B cell (primary cell): Measurements from ENCODE around the gene FER. TPM values are rescaled to one million over a fixed set of nuclear protein-coding genes. Genes with fewer than 3 reads are reported as not detected.

ENCODE experiments used
- ATAC-seq: fragments of 200-7000 bp; cut with Tn5 transposase; one replicate; pipeline ENCODE4 v1.10.0; 2021; ENCODE audit warnings: low read depth, mild to moderate bottlenecking, moderate number of reproducible peaks, moderate library complexity
- CTCF ChIA-PET: fragments of 350-600 bp; sonication (Branson Sonifier 250); formaldehyde crosslinking; loops from one replicate; lab custom pipeline; 2021; ENCODE audit warnings: antibody characterized with exemption, inconsistent platforms; lab: Charles Lee
- POLR2A ChIA-PET: fragments of 350-600 bp; sonication (Branson Sonifier 250); formaldehyde crosslinking; loops from one replicate; lab custom pipeline; 2021; ENCODE audit warnings: antibody characterized with exemption; lab: Charles Lee
- DNase-seq: peaks from one replicate; pipeline ENCODE4 v3.0.0; 2013
- H2AFZ ChIP-seq: 2 replicates; pipeline ENCODE4 v1.6.1; 2012; ENCODE audit warnings: mild to moderate bottlenecking, low read depth, low read length; ENCODE audit not compliant: insufficient read depth, poor library complexity, severe bottlenecking
- H3K27ac ChIP-seq, 2 donors: 1 replicate in 1 of 2; 2 replicates in 1 of 2; pipeline ENCODE4 v1.5.1; 2012 to 2013; ENCODE audit warnings: low read length in 2 of 2, mild to moderate bottlenecking in 2 of 2, moderate library complexity in 1 of 2
- H3K27me3 ChIP-seq, 4 experiments: fragments of 200-600 bp in 1 of 4; sonication (generic) in 1 of 4; replicated peaks in 1 of 4; 1 replicate in 2 of 4; 2 replicates in 2 of 4; pipeline versions ENCODE4 v1.6.1 to v1.7.0; 2013 to 2016; ENCODE audit warnings: low read length in 3 of 4, mild to moderate bottlenecking in 2 of 4, mixed read lengths in 1 of 4, moderate library complexity in 1 of 4; ENCODE audit not compliant: insufficient read depth in 4 of 4, control insufficient read depth in 3 of 4; ENCODE audit errors: control extremely low read depth in 1 of 4
- H3K36me3 ChIP-seq, 2 experiments: replicated peaks in 1 of 2; 1 replicate in 1 of 2; 2 replicates in 1 of 2; pipeline versions ENCODE4 v1.6.1 to v1.7.1; 2013; ENCODE audit warnings: low read length in 1 of 2; ENCODE audit not compliant: insufficient read depth in 2 of 2, control insufficient read depth in 1 of 2; ENCODE audit errors: control extremely low read depth in 1 of 2, extremely low read depth in 1 of 2
- H3K4me1 ChIP-seq, 2 donors: fragments of 200-600 bp in 1 of 2; sonication (generic) in 1 of 2; 1 replicate in 1 of 2; 2 replicates in 1 of 2; pipeline versions ENCODE4 v1.5.1 to v1.6.1; 2013 to 2017; ENCODE audit warnings: low read length in 2 of 2; ENCODE audit not compliant: control insufficient read depth in 2 of 2, insufficient read depth in 2 of 2
- H3K4me2 ChIP-seq: replicated peaks from 2 replicates; pipeline ENCODE3; 2012; ENCODE audit warnings: mild to moderate bottlenecking, low read depth, low read length; ENCODE audit not compliant: poor library complexity, severe bottlenecking
- H3K4me3 ChIP-seq, 5 experiments: fragments of 200-600 bp in 1 of 5; sonication (generic) in 1 of 5; 1 replicate in 3 of 5; 2 replicates in 2 of 5; pipeline versions ENCODE4 v1.5.1 to v1.7.0; 2011 to 2016; ENCODE audit warnings: low read length in 4 of 5, mild to moderate bottlenecking in 4 of 5, low read depth in 2 of 5, control low read depth in 1 of 5, moderate library complexity in 1 of 5; ENCODE audit not compliant: insufficient read depth in 1 of 5; ENCODE audit errors: control extremely low read depth in 1 of 5, extremely low read depth in 1 of 5
- H3K79me2 ChIP-seq: fragments of 200-600 bp; sonication (generic); one replicate; pipeline ENCODE4 v1.6.0; 2016; ENCODE audit warnings: low read length; ENCODE audit not compliant: control insufficient read depth, insufficient read depth
- H3K9ac ChIP-seq: fragments of 200-600 bp; sonication (generic); 2 replicates; pipeline ENCODE4 v1.6.1; 2017; ENCODE audit warnings: mild to moderate bottlenecking, low read length, moderate library complexity
- H3K9me3 ChIP-seq, 3 donors: one replicate each; pipeline versions ENCODE4 v1.6.1 to v1.7.1; 2013; ENCODE audit warnings: low read length in 2 of 3; ENCODE audit not compliant: control insufficient read depth in 2 of 3, insufficient read depth in 1 of 3; ENCODE audit errors: control extremely low read depth in 1 of 3
- H4K20me1 ChIP-seq: 2 replicates; pipeline ENCODE4 v1.6.0; 2012; ENCODE audit warnings: mild to moderate bottlenecking, low read length; ENCODE audit not compliant: insufficient read depth, control insufficient read depth, poor library complexity, severe bottlenecking
- H3K27ac Mint-ChIP-seq: one replicate; pipeline ENCODE4 v1.8.0; 2021; ENCODE audit warnings: mixed read lengths
- H3K27me3 Mint-ChIP-seq: one replicate; pipeline ENCODE4 v1.8.0; 2021; ENCODE audit warnings: mixed read lengths
- H3K4me1 Mint-ChIP-seq: one replicate; pipeline ENCODE4 v1.8.0; 2021; ENCODE audit warnings: mixed read lengths
- H3K4me3 Mint-ChIP-seq: one replicate; pipeline ENCODE4 v1.8.0; 2021; ENCODE audit warnings: mixed read lengths
- H3K9me3 Mint-ChIP-seq: one replicate; pipeline ENCODE4 v1.8.0; 2022; ENCODE audit warnings: mixed read lengths; ENCODE audit not compliant: insufficient read depth
- EZH2 ChIP-seq: IDR thresholded peaks from 2 replicates; pipeline ENCODE4 v1.6.1; 2012; ENCODE audit warnings: borderline replicate concordance, low read depth, mild to moderate bottlenecking, moderate library complexity, low read length; ENCODE audit not compliant: insufficient read depth, poor library complexity, severe bottlenecking
- WGBS: methylation state at CpG from one replicate; pipeline ENCODE4 v1.1.5; 2013; ENCODE audit warnings: missing lambda C conversion rate; ENCODE audit not compliant: insufficient coverage; 5-methylcytosine and 5-hydroxymethylcytosine counted together
- intact Hi-C: fragments of 100-400 bp; cut with micrococcal nuclease; formaldehyde crosslinking; loops from one replicate; pipeline ENCODE4 v1.10.0; 2022
- polyA plus RNA-seq: library from polyadenylated mRNA; depleted of rRNA; stranded (reverse); fragments of >200 nt; gene quantifications from 2 replicates; pipeline ENCODE4 v1.2.3, GENCODE V29; 2012
- total RNA-seq, 2 donors: library from RNA; stranded (reverse); fragments of 120-200 nt in 1 of 2; gene quantifications; 1 replicate in 1 of 2; 2 replicates in 1 of 2; pipeline versions ENCODE4 v1.2.3 to v1.2.4, GENCODE V29; 2013 to 2022
- TF ChIP-seq, protein P1 (sequence below): fragments of 200-600 bp; IDR thresholded peaks from one replicate; pipeline ENCODE4 v1.8.0; 2022; ENCODE audit warnings: antibody characterized with exemption, mild to moderate bottlenecking

The FER gene
- total and polyA plus RNA-seq, 2 donors (not counting 1 experiment from before 2014, with no cell fraction given), result 1.3 to 41.3 TPM

DNA sequence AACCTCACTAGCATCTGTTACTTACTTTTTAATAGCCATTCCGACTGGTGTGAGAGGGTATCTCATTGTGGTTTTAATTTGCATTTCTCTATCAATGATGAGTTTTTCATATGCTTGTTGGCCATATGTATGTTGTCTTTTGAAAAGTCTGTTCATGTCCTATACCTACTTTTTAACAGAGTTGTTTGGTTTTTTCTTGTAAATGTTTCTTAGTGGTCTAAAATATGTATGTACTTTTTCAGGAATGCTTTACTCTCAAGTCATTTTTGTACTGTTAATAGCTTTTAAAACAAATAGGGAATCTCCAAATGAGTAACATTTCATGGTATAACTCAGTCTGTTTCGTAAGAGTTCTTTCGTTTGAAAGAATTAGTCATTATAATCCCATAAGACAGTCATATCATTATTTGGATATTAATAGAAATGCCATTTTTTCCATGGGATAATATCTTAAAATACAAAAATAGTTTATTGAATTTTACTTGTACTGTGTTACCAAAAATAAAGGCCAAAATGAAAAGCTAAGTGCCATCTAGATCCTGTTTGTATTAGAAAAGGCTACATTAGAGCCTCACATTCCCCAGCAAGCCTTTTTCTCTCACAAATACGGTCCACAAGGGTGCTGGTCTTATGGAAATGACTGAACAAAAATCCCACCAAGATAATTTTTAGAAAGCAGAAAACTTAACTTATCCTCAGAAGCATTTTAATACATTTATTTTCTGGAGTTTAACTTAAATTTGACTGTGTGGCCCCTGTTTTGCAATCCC is 414.4 kb downstream of the FER start:
- Histone ChIP-seq H3K4me1 (peaks cover 8 to 12% of the 10 kb centered on the region in 2 donors), H3K9ac (no peak overlapping the region), H3K27me3 (no peaks in the 10 kb centered on the region), H3K4me3 (no peak overlapping the region), H3K79me2 (no peaks in the 10 kb centered on the region), H3K9me3 (no peaks in the 10 kb centered on the region), H2AFZ (no peak overlapping the region), H3K27ac (no peak overlapping the region), H4K20me1 (no peaks in the 10 kb centered on the region), H3K4me2 (no peak overlapping the region), H3K36me3 (no peaks in the 10 kb centered on the region)
- ChIA-PET POLR2A (no interaction called here), CTCF (interaction anchor here (1.2 kb wide), 1 partner anchor 17 kb away, joined by 3 read pairs; no protein-coding TSS in a partner anchor)
- no peak overlapping the region for H3K27ac Mint-ChIP-seq
- no peaks in the 10 kb centered on the region for H3K9me3 Mint-ChIP-seq
- ATAC-seq (no peak), DNase-seq (no peak)
- peaks cover 15% of the 10 kb centered on the region for H3K4me1 Mint-ChIP-seq
- H3K4me3 Mint-ChIP-seq, result no peak overlapping the region
- TF ChIP-seq, protein P1, sequence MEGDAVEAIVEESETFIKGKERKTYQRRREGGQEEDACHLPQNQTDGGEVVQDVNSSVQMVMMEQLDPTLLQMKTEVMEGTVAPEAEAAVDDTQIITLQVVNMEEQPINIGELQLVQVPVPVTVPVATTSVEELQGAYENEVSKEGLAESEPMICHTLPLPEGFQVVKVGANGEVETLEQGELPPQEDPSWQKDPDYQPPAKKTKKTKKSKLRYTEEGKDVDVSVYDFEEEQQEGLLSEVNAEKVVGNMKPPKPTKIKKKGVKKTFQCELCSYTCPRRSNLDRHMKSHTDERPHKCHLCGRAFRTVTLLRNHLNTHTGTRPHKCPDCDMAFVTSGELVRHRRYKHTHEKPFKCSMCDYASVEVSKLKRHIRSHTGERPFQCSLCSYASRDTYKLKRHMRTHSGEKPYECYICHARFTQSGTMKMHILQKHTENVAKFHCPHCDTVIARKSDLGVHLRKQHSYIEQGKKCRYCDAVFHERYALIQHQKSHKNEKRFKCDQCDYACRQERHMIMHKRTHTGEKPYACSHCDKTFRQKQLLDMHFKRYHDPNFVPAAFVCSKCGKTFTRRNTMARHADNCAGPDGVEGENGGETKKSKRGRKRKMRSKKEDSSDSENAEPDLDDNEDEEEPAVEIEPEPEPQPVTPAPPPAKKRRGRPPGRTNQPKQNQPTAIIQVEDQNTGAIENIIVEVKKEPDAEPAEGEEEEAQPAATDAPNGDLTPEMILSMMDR, result no peak
- WGBS, result no CpG with 5 or more reads among the region's 4 CpGs
- no peaks in the 10 kb centered on the region for H3K27me3 Mint-ChIP-seq
- intact Hi-C loops, result no loop called here

DNA sequence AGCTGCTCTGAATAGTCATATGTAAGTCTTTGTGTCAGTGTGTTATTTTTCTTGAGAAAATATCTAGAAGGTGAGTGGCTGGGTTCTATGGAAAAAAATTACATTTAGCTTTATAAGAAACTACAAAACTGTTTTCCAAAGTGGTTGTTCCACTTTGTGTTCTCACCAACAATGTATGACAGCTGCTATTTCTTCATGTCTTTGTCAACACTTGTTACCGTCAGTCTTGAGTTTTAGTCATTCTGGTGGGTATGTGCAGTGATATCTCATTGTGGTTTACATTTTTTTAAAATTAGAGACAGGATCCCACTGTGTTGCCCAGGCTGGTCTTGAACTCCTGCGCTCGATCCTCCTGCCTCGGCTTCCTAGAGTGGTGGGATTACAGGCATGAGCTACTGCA is 415.6 kb downstream of the FER start:
- intact Hi-C loops, result no loop called here
- peaks cover 15% of the 10 kb centered on the region for H3K4me1 Mint-ChIP-seq
- H3K27me3 ChIP-seq, result no peaks in the 10 kb centered on the region
- H3K36me3 ChIP-seq, result no peaks in the 10 kb centered on the region
- no peak overlapping the region for H3K4me2 ChIP-seq
- DNase-seq (no peak), ATAC-seq (no peak)
- H3K27me3 Mint-ChIP-seq, result no peaks in the 10 kb centered on the region
- H3K4me1 ChIP-seq, result peaks cover 8 to 12% of the 10 kb centered on the region in 2 donors
- H3K27ac Mint-ChIP-seq, result no peak overlapping the region
- 80% methylated on average over 1 of the region's 4 CpGs for WGBS
- CTCF ChIA-PET, result interaction anchor here (1.2 kb wide), 1 partner anchor 18 kb away, joined by 3 read pairs; no protein-coding TSS in a partner anchor
- no peaks in the 10 kb centered on the region for H3K9me3 ChIP-seq
- no peaks in the 10 kb centered on the region for H3K79me2 ChIP-seq
- no peak overlapping the region for H3K4me3 Mint-ChIP-seq
- no peak overlapping the region for H3K27ac ChIP-seq
- TF ChIP-seq EZH2, result no peak
- TF ChIP-seq, protein P1, result no peak
- H3K9me3 Mint-ChIP-seq, result no peaks in the 10 kb centered on the region
- H3K9ac ChIP-seq, result no peak overlapping the region
- no peak overlapping the region for H3K4me3 ChIP-seq
- H2AFZ ChIP-seq, result no peak overlapping the region
- POLR2A ChIA-PET, result interaction anchor here (0.7 to 1.3 kb wide), 2 partner anchors 247 to 414 kb away, joined by 3 to 7 read pairs; partner anchors contain the start of gene PJA2
- no peaks in the 10 kb centered on the region for H4K20me1 ChIP-seq
